ENCODE data around the gene UNC119.

DNA sequence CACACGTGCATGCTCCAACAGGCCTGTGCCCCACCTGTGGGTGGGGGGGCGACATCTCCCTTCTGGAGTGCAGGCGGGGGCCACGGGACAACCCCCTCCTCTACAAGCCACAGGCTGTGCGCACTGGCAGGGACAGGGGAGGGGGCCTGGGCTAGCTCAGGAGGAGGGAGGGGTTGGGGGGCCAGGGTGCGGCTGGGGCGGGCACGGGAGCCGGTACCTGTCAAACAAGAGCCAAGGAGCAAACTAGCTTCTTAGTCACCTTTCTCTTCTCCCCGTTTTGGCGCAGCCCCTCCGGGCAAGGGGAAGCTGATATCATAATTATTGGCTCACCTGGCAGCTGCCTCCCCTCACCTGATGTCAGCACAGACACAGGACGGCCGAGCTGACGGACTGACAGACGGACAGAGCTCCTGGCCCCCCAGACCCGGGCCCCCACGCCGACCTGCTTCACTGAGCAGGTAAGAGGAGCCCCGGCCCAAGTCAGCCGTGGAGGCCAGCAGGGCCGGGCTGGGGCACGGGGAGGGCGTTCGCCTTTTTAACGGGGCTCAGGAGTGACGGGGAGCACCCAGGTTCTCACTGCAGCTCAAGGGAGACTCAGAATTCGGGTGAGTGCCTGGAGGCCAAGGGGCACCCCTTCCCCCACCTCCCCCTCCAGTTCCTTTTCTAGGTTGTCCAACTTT lies 46.3 kb downstream of the UNC119 start, which contains the start of gene FOXN1:
- TF ChIP-seq, protein P1, sequence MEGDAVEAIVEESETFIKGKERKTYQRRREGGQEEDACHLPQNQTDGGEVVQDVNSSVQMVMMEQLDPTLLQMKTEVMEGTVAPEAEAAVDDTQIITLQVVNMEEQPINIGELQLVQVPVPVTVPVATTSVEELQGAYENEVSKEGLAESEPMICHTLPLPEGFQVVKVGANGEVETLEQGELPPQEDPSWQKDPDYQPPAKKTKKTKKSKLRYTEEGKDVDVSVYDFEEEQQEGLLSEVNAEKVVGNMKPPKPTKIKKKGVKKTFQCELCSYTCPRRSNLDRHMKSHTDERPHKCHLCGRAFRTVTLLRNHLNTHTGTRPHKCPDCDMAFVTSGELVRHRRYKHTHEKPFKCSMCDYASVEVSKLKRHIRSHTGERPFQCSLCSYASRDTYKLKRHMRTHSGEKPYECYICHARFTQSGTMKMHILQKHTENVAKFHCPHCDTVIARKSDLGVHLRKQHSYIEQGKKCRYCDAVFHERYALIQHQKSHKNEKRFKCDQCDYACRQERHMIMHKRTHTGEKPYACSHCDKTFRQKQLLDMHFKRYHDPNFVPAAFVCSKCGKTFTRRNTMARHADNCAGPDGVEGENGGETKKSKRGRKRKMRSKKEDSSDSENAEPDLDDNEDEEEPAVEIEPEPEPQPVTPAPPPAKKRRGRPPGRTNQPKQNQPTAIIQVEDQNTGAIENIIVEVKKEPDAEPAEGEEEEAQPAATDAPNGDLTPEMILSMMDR (IDR thresholded peaks at IDR 0.05), result no peak
- TF ChIP-seq POLR2AphosphoS5 (IDR thresholded peaks at IDR 0.05) (no peak), EP300 (IDR thresholded peaks at IDR 0.05) (no peak), POLR2A (IDR thresholded peaks at IDR 0.05; ENCODE audit: low read depth) (no peak)
